HepG2 (cell line): ENCODE data around the gene SERPINF2. TPM values are rescaled to one million over a fixed set of nuclear protein-coding genes. Genes with fewer than 3 reads are reported as not detected.

ENCODE experiments used
- ATM ChIP-seq: fragments of 450-650 bp; IDR thresholded peaks from 2 replicates; pipeline ENCODE4 v1.7.1; 2017; ENCODE audit warnings: mild to moderate bottlenecking, borderline replicate concordance
- BRCA1 ChIP-seq: sonication (generic); formaldehyde crosslinking; IDR thresholded peaks from 2 replicates; pipeline ENCODE4 v1.4.0; 2020; ENCODE audit warnings: missing genetic modification reagents
- HOXA9 ChIP-seq: sonication (generic); formaldehyde crosslinking; IDR thresholded peaks from 2 replicates; pipeline ENCODE4 v1.8.1; 2022; ENCODE audit warnings: missing genetic modification reagents, mild to moderate bottlenecking, moderate library complexity, borderline replicate concordance
- KDM5B ChIP-seq: sonication (generic); formaldehyde crosslinking; IDR thresholded peaks from 2 replicates; pipeline ENCODE4 v1.4.0; 2020; ENCODE audit warnings: missing genetic modification reagents, mild to moderate bottlenecking, borderline replicate concordance
- MEIS2 ChIP-seq: sonication (generic); formaldehyde crosslinking; IDR thresholded peaks from 2 replicates; pipeline ENCODE4 v1.9.0; 2021; ENCODE audit warnings: mild to moderate bottlenecking, missing genetic modification reagents
- MIER2 ChIP-seq: IDR thresholded peaks from 2 replicates; pipeline ENCODE4 v1.6.1; 2016; ENCODE audit warnings: missing biosample characterization, missing genetic modification reagents
- PLSCR1 ChIP-seq: sonication (generic); formaldehyde crosslinking; IDR thresholded peaks from 2 replicates; pipeline ENCODE4 v1.5.0; 2020; ENCODE audit warnings: missing genetic modification reagents, mild to moderate bottlenecking, borderline replicate concordance
- POLR2G ChIP-seq: fragments of 200-400 bp; formaldehyde crosslinking; IDR thresholded peaks from 2 replicates; pipeline ENCODE4 v1.6.1; 2018; ENCODE audit warnings: mild to moderate bottlenecking, low read depth, low read length, moderate library complexity
- STAG1 ChIP-seq: sonication (generic); formaldehyde crosslinking; IDR thresholded peaks from 2 replicates; pipeline ENCODE4 v1.4.0; 2020; ENCODE audit warnings: missing genetic modification reagents
- TBX3 ChIP-seq: fragments of 450-650 bp; IDR thresholded peaks from 2 replicates; pipeline ENCODE4 v1.6.1; 2017; ENCODE audit warnings: antibody characterized with exemption, mild to moderate bottlenecking, inconsistent platforms, borderline replicate concordance
- ZFP36L1 ChIP-seq: sonication (generic); formaldehyde crosslinking; IDR thresholded peaks from 2 replicates; pipeline ENCODE4 v1.8.0; 2022; ENCODE audit warnings: mild to moderate bottlenecking, missing genetic modification reagents, moderate library complexity
- ZNF180 ChIP-seq: sonication (generic); formaldehyde crosslinking; IDR thresholded peaks from 2 replicates; pipeline ENCODE4 v1.4.0; 2020; ENCODE audit warnings: low read depth, missing genetic modification reagents, borderline replicate concordance
- ZNF234 ChIP-seq: sonication (generic); formaldehyde crosslinking; conservative IDR thresholded peaks from 2 replicates; pipeline ENCODE4 v1.5.1; 2020; ENCODE audit warnings: mild to moderate bottlenecking, missing genetic modification reagents
- ZNF276 ChIP-seq: sonication (generic); formaldehyde crosslinking; IDR thresholded peaks from 2 replicates; pipeline ENCODE4 v1.4.0; 2020; ENCODE audit warnings: mild to moderate bottlenecking, low read depth, missing genetic modification reagents
- ZNF615 ChIP-seq: sonication (generic); formaldehyde crosslinking; IDR thresholded peaks from 2 replicates; pipeline ENCODE4 v1.5.0; 2020; ENCODE audit warnings: mild to moderate bottlenecking, missing genetic modification reagents, borderline replicate concordance
- ZNF616 ChIP-seq: sonication (generic); formaldehyde crosslinking; IDR thresholded peaks from 2 replicates; pipeline ENCODE4 v1.5.0; 2020; ENCODE audit warnings: low read depth, mild to moderate bottlenecking, missing genetic modification reagents
- ZNF629 ChIP-seq: sonication (generic); formaldehyde crosslinking; conservative IDR thresholded peaks from 2 replicates; pipeline ENCODE4 v1.5.0; 2020; ENCODE audit warnings: missing genetic modification reagents
- ZNF660 ChIP-seq: sonication (generic); formaldehyde crosslinking; IDR thresholded peaks from 2 replicates; pipeline ENCODE4 v1.5.1; 2020; ENCODE audit warnings: mild to moderate bottlenecking, low read depth, missing genetic modification reagents, borderline replicate concordance
- ZNF746 ChIP-seq: sonication (generic); formaldehyde crosslinking; IDR thresholded peaks from 2 replicates; pipeline ENCODE4 v1.8.0; 2022; ENCODE audit warnings: mild to moderate bottlenecking, missing genetic modification reagents
- ZSCAN12 ChIP-seq: sonication (generic); formaldehyde crosslinking; IDR thresholded peaks from 2 replicates; pipeline ENCODE4 v1.9.0; 2021; ENCODE audit warnings: mild to moderate bottlenecking, missing genetic modification reagents
- ZSCAN31 ChIP-seq: sonication (generic); formaldehyde crosslinking; IDR thresholded peaks from 2 replicates; pipeline ENCODE4 v1.5.0; 2020; ENCODE audit warnings: low read depth, mild to moderate bottlenecking, missing genetic modification reagents
- polyA plus RNA-seq, 8 experiments: library from polyadenylated mRNA; depleted of rRNA in 3 of 8; stranded (reverse) in 7 of 8; unstranded in 1 of 8; fragments of >200 nt; fragmentation: Illumina TruSeq in 4 of 8; extraction: Trizol in 4 of 8; gene quantifications; 2 replicates each; pipeline versions ENCODE4 v1.2.1 to v1.2.3, GENCODE V29; 2011 to 2016; ENCODE audit warnings: low read depth in 4 of 8, missing spikeins in 1 of 8, mixed read lengths in 1 of 8; ENCODE audit not compliant: insufficient read depth in 1 of 8
- total RNA-seq, 5 experiments: library from RNA; depleted of rRNA; stranded (reverse); fragments of >200 nt; fragmentation: Illumina TruSeq; extraction: Trizol; gene quantifications; 2 replicates each; pipeline ENCODE4 v1.2.3, GENCODE V29; 2016; ENCODE audit warnings: low read depth in 1 of 5
- TF ChIP-seq, protein P1 (sequence below): sonication (generic); formaldehyde crosslinking; IDR thresholded peaks from 2 replicates; pipeline ENCODE4 v1.4.0; 2020; ENCODE audit warnings: mild to moderate bottlenecking, missing genetic modification reagents
- TF ChIP-seq, protein P2 (sequence below): sonication (generic); formaldehyde crosslinking; conservative IDR thresholded peaks from 2 replicates; pipeline ENCODE4 v1.4.0; 2020; ENCODE audit warnings: missing genetic modification reagents
- TF ChIP-seq, protein P3 (sequence below): IDR thresholded peaks from 2 replicates; pipeline ENCODE4 v1.6.1; 2016; ENCODE audit warnings: mild to moderate bottlenecking, missing biosample characterization, missing genetic modification reagents

The SERPINF2 gene
- total and polyA plus RNA-seq, 2 of the 13 experiments (the other 11 are each of a cell fraction or from before 2014, with no cell fraction given), result 309 to 548 TPM

DNA sequence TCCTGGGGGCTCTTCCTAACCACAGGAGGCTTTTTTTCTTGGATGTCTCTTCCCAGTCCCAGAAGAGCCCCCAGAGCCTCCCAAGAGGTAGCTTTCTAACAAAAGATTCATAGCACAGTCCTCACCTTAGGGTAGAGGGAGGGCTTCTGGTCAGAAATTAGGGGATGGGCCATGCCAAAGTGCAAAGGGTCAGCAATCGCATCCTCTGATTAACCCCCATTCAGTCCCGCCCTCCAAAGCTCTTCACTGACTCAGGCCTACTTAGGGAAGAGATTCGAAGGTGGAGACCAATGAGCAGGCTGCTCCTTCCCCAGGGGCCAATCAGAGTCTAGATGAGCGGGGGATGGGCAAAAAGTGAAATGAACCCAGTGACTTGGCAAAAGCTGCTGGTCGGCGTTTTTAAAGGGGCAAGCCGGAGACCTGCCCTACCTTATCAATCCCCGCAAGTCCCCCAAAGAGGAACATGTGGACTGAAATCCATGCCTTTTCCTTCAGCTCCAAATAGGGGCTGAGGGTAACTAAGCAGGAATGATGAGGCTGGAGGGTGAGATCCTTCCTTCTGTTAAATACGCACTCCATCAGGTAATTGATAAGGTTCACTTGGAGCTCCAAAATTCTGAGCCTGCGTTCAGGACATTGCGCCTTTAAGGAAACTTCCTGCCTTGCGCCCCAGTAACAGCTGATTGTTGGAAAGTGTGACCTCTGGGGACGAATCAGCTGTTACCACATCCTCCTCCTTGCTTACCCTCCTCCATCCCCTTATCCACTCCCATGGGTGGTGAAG, 25.6 kb upstream of the SERPINF2 start (continued):
- TF ChIP-seq PLSCR1 (no peak), MEIS2 (CRISPR knock-in tag) (no peak), ZNF234 (CRISPR knock-in tag) (no peak), POLR2G (peak; percentile 84), MIER2 (CRISPR knock-in tag) (no peak), STAG1 (CRISPR knock-in tag) (no peak), ZFP36L1 (CRISPR knock-in tag) (no peak), TBX3 (no peak), ZSCAN31 (CRISPR knock-in tag) (no peak), ZNF276 (CRISPR knock-in tag) (no peak), ATM (no peak), ZNF616 (no peak), ZNF660 (CRISPR knock-in tag) (no peak), ZSCAN12 (no peak), KDM5B (no peak), BRCA1 (CRISPR knock-in tag) (no peak), ZNF615 (CRISPR knock-in tag) (no peak), HOXA9 (CRISPR knock-in tag) (no peak), ZNF180 (CRISPR knock-in tag) (no peak), ZNF746 (CRISPR knock-in tag) (0 out of 2 replicates have a peak, but pooled peaks have one; percentile 24), ZNF629 (no peak)
- TF ChIP-seq, protein P1, sequence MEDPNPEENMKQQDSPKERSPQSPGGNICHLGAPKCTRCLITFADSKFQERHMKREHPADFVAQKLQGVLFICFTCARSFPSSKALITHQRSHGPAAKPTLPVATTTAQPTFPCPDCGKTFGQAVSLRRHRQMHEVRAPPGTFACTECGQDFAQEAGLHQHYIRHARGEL (CRISPR knock-in tag), result no peak
- TF ChIP-seq, protein P2, sequence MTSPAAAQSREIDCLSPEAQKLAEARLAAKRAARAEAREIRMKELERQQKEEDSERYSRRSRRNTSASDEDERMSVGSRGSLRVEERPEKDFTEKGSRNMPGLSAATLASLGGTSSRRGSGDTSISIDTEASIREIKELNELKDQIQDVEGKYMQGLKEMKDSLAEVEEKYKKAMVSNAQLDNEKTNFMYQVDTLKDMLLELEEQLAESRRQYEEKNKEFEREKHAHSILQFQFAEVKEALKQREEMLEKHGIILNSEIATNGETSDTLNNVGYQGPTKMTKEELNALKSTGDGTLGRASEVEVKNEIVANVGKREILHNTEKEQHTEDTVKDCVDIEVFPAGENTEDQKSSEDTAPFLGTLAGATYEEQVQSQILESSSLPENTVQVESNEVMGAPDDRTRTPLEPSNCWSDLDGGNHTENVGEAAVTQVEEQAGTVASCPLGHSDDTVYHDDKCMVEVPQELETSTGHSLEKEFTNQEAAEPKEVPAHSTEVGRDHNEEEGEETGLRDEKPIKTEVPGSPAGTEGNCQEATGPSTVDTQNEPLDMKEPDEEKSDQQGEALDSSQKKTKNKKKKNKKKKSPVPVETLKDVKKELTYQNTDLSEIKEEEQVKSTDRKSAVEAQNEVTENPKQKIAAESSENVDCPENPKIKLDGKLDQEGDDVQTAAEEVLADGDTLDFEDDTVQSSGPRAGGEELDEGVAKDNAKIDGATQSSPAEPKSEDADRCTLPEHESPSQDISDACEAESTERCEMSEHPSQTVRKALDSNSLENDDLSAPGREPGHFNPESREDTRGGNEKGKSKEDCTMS (CRISPR knock-in tag), result no peak
- TF ChIP-seq, protein P3, sequence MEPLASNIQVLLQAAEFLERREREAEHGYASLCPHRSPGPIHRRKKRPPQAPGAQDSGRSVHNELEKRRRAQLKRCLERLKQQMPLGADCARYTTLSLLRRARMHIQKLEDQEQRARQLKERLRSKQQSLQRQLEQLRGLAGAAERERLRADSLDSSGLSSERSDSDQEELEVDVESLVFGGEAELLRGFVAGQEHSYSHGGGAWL (CRISPR knock-in tag), result no peak
